ENCODE results near the gene TTC28.

TTC28 gene

DNA sequence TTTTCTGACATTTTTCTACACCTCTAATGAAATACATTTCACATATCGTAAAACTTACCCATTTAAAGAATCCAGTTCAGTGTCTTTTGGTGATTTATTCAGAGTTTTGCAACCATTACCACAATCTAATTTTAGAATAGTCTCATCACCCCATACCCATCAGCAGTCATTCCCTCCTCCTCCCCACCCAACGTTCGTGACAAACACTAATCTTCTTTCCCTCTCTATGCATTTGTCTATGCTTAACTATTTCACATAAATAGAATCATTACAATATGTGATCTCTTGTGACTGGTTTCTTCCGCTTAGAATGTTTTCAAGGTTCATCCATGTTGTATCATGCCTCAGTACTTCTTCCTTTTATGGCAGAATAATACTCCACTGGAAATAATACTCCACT lies 9.5 kb downstream of the TTC28 start:
- TF ChIP-seq CREB1 (IDR thresholded peaks at IDR 0.05; ENCODE audit: low read depth) (no peak), CEBPB (IDR thresholded peaks at IDR 0.05) (no peak), REST (IDR thresholded peaks at IDR 0.05; ENCODE audit: low read depth) (no peak)

DNA sequence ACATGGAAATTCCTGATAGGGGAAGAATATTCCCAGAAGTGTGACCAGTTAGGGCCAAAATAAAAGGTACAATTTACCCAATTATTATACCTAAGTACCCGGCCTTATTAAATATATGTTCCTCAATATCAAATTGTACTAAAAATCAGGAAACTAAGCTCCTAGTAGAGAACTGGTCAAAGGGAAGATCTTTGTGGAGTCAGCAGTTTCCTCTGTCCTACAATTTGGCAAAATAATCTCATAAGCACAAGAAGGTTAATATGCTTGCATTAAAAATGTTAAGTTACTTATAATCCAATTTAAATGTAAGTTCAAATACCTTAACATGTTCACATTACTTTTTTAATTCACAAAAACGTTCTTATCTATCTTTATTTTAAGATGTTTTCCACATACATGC lies 10.3 kb downstream of the TTC28 start:
- no peak for TF ChIP-seq REST (IDR thresholded peaks at IDR 0.05; ENCODE audit: low read depth)
- TF ChIP-seq CREB1 (IDR thresholded peaks at IDR 0.05; ENCODE audit: low read depth), result no peak
- TF ChIP-seq EP300 (IDR thresholded peaks at IDR 0.05; ENCODE audit: borderline replicate concordance), result no peak
- no peak for TF ChIP-seq NFIC (IDR thresholded peaks at IDR 0.05)

- TF ChIP-seq TEAD4 (IDR thresholded peaks at IDR 0.05) (no peak), REST (IDR thresholded peaks at IDR 0.05; ENCODE audit: low read depth) (no peak), CEBPB (IDR thresholded peaks at IDR 0.05) (no peak), YY1 (IDR thresholded peaks at IDR 0.05; ENCODE audit: low read depth) (no peak), FOXM1 (IDR thresholded peaks at IDR 0.05; ENCODE audit: borderline replicate concordance, low read depth) (no peak), TCF12 (IDR thresholded peaks at IDR 0.05; ENCODE audit: low read depth) (no peak), USF1 (IDR thresholded peaks at IDR 0.05) (no peak), EGR1 (IDR thresholded peaks at IDR 0.05) (no peak), MAX (IDR thresholded peaks at IDR 0.05) (no peak), RAD21 (IDR thresholded peaks at IDR 0.05; ENCODE audit: low read depth) (no peak), EP300 (IDR thresholded peaks at IDR 0.05; ENCODE audit: borderline replicate concordance) (no peak), TAF1 (IDR thresholded peaks at IDR 0.05; ENCODE audit: low read depth) (no peak), CREB1 (IDR thresholded peaks at IDR 0.05; ENCODE audit: low read depth) (no peak), NFIC (IDR thresholded peaks at IDR 0.05) (no peak), ZBTB7A (IDR thresholded peaks at IDR 0.05; ENCODE audit: low read depth) (no peak)
Observed at GRCh38 chr22:28658448-28658847, 21.2 kb downstream of the TTC28 start.

- TF ChIP-seq REST (IDR thresholded peaks at IDR 0.05; ENCODE audit: low read depth), result no peak
- no peak for TF ChIP-seq CREB1 (IDR thresholded peaks at IDR 0.05; ENCODE audit: low read depth)
- TF ChIP-seq MAX (IDR thresholded peaks at IDR 0.05), result no peak
- no peak for TF ChIP-seq FOXM1 (IDR thresholded peaks at IDR 0.05; ENCODE audit: borderline replicate concordance, low read depth)
- no peak for TF ChIP-seq CEBPB (IDR thresholded peaks at IDR 0.05)
- TF ChIP-seq USF1 (IDR thresholded peaks at IDR 0.05), result no peak
- TF ChIP-seq EGR1 (IDR thresholded peaks at IDR 0.05), result no peak
- no peak for TF ChIP-seq TAF1 (IDR thresholded peaks at IDR 0.05; ENCODE audit: low read depth)
- TF ChIP-seq EP300 (IDR thresholded peaks at IDR 0.05; ENCODE audit: borderline replicate concordance), result no peak
- TF ChIP-seq TEAD4 (IDR thresholded peaks at IDR 0.05), result no peak
- no peak for TF ChIP-seq ZBTB7A (IDR thresholded peaks at IDR 0.05; ENCODE audit: low read depth)
- TF ChIP-seq YY1 (IDR thresholded peaks at IDR 0.05; ENCODE audit: low read depth), result no peak
- no peak for TF ChIP-seq RAD21 (IDR thresholded peaks at IDR 0.05; ENCODE audit: low read depth)
- no peak for TF ChIP-seq TCF12 (IDR thresholded peaks at IDR 0.05; ENCODE audit: low read depth)
- no peak for TF ChIP-seq NFIC (IDR thresholded peaks at IDR 0.05)
Observed at GRCh38 chr22:28656181-28656580, 23.5 kb downstream of the TTC28 start.
